ENCODE measurements around the gene CDC14B.

CDC14B gene

GRCh38 chr9:96514800-96515158 lies 104.9 kb downstream of the CDC14B start:
- Histone ChIP-seq H3K79me1 (ENCODE audit: low read length) (no peaks in the 10 kb centered on the region), H3K4me3 (ENCODE audit: low read depth, low read length) (no peak overlapping the region), H4K12ac (ENCODE audit: low read depth, low read length) (no peak overlapping the region), H3K79me2 (ENCODE audit: control insufficient read depth, insufficient read depth, low read length, poor library complexity) (no peaks in the 10 kb centered on the region), H3K4ac (ENCODE audit: low read depth, low read length) (no peak overlapping the region), H3K4me1 (ENCODE audit: control insufficient read depth in 1 of 2, insufficient read depth in 2 of 2, low read length in 2 of 2) (no peaks in the 10 kb centered on the region), H3K36me3 (ENCODE audit: control insufficient read depth in 1 of 2, insufficient read depth in 2 of 2, low read length in 2 of 2) (peaks cover 4 to 6% of the 10 kb centered on the region in 2 experiments), H3K9ac (ENCODE audit: low read length) (no peak overlapping the region), H2BK12ac (ENCODE audit: low read length) (no peak overlapping the region), H3K27ac (ENCODE audit: low read depth, low read length) (no peak overlapping the region), H2AK5ac (ENCODE audit: low read length) (no peak overlapping the region), H3K9me3 (ENCODE audit: insufficient read depth, low read depth, low read length) (no peaks in the 10 kb centered on the region), H2BK120ac (ENCODE audit: insufficient read depth, low read length, poor library complexity) (no peak overlapping the region), H3K27me3 (ENCODE audit: insufficient read depth, low read length) (no peaks in the 10 kb centered on the region), H3K18ac (ENCODE audit: low read length) (no peak overlapping the region), H4K8ac (ENCODE audit: low read depth, low read length) (no peak overlapping the region), H3K4me2 (ENCODE audit: low read length) (no peak overlapping the region), H3K23ac (ENCODE audit: low read length) (no peak overlapping the region), H4K91ac (ENCODE audit: low read depth, low read length) (no peak overlapping the region), H2AFZ (ENCODE audit: insufficient read depth, low read length, poor library complexity) (no peak overlapping the region), H3K14ac (ENCODE audit: low read length) (no peak overlapping the region), H2BK5ac (ENCODE audit: low read depth, low read length, poor library complexity) (no peak overlapping the region)
- DNase-seq, result peak in 1 of 2 donors; percentile 29
- WGBS (ENCODE audit: extremely low coverage, insufficient coverage, insufficient read length), result no CpG with 5 or more reads among the region's 3 CpGs

GRCh38 chr9:96514108-96514799 lies 105.4 kb downstream of the CDC14B start:
- Histone ChIP-seq H3K4me3 (ENCODE audit: low read depth, low read length) (no peak overlapping the region), H2AK5ac (ENCODE audit: low read length) (no peak overlapping the region), H3K36me3 (ENCODE audit: control insufficient read depth in 1 of 2, insufficient read depth in 2 of 2, low read length in 2 of 2) (peaks cover 4 to 6% of the 10 kb centered on the region in 2 experiments), H3K14ac (ENCODE audit: low read length) (no peak overlapping the region), H3K79me2 (ENCODE audit: control insufficient read depth, insufficient read depth, low read length, poor library complexity) (no peaks in the 10 kb centered on the region), H4K91ac (ENCODE audit: low read depth, low read length) (no peak overlapping the region), H3K18ac (ENCODE audit: low read length) (no peak overlapping the region), H3K27me3 (ENCODE audit: insufficient read depth, low read length) (no peaks in the 10 kb centered on the region), H3K4me2 (ENCODE audit: low read length) (no peak overlapping the region), H3K4ac (ENCODE audit: low read depth, low read length) (no peak overlapping the region), H3K4me1 (ENCODE audit: control insufficient read depth in 1 of 2, insufficient read depth in 2 of 2, low read length in 2 of 2) (no peaks in the 10 kb centered on the region), H2BK5ac (ENCODE audit: low read depth, low read length, poor library complexity) (no peak overlapping the region), H3K23ac (ENCODE audit: low read length) (no peak overlapping the region), H3K79me1 (ENCODE audit: low read length) (no peaks in the 10 kb centered on the region), H3K9me3 (ENCODE audit: insufficient read depth, low read depth, low read length) (no peaks in the 10 kb centered on the region), H4K8ac (ENCODE audit: low read depth, low read length) (no peak overlapping the region), H3K9ac (ENCODE audit: low read length) (no peak overlapping the region), H2BK120ac (ENCODE audit: insufficient read depth, low read length, poor library complexity) (no peak overlapping the region), H2AFZ (ENCODE audit: insufficient read depth, low read length, poor library complexity) (no peak overlapping the region), H3K27ac (ENCODE audit: low read depth, low read length) (no peak overlapping the region), H4K12ac (ENCODE audit: low read depth, low read length) (no peak overlapping the region), H2BK12ac (ENCODE audit: low read length) (no peak overlapping the region)
- no CpG with 5 or more reads among the region's 9 CpGs for WGBS (ENCODE audit: extremely low coverage, insufficient coverage, insufficient read length)
- DNase-seq, result peak; percentile 44 to 93

- H3K4me3 ChIP-seq (ENCODE audit: low read depth, low read length), result no peak overlapping the region
- no peaks in the 10 kb centered on the region for H3K9me3 ChIP-seq (ENCODE audit: insufficient read depth, low read depth, low read length)
- H2BK12ac ChIP-seq (ENCODE audit: low read length), result no peak overlapping the region
- H3K4me1 ChIP-seq (ENCODE audit: control insufficient read depth in 1 of 2, insufficient read depth in 2 of 2, low read length in 2 of 2), result no peaks in the 10 kb centered on the region
- H3K9ac ChIP-seq (ENCODE audit: low read length), result no peak overlapping the region
- H4K8ac ChIP-seq (ENCODE audit: low read depth, low read length), result no peak overlapping the region
- H2BK5ac ChIP-seq (ENCODE audit: low read depth, low read length, poor library complexity), result no peak overlapping the region
- WGBS (ENCODE audit: extremely low coverage, insufficient coverage, insufficient read length), result no CpG with 5 or more reads among the region's 5 CpGs
- no peak overlapping the region for H3K4ac ChIP-seq (ENCODE audit: low read depth, low read length)
- H2AFZ ChIP-seq (ENCODE audit: insufficient read depth, low read length, poor library complexity), result no peak overlapping the region
- no peaks in the 10 kb centered on the region for H3K27me3 ChIP-seq (ENCODE audit: insufficient read depth, low read length)
- H4K12ac ChIP-seq (ENCODE audit: low read depth, low read length), result no peak overlapping the region
- no peak overlapping the region for H2AK5ac ChIP-seq (ENCODE audit: low read length)
- no peak overlapping the region for H3K23ac ChIP-seq (ENCODE audit: low read length)
- H3K18ac ChIP-seq (ENCODE audit: low read length), result no peak overlapping the region
- H3K4me2 ChIP-seq (ENCODE audit: low read length), result no peak overlapping the region
- H3K27ac ChIP-seq (ENCODE audit: low read depth, low read length), result no peak overlapping the region
- H3K79me2 ChIP-seq (ENCODE audit: control insufficient read depth, insufficient read depth, low read length, poor library complexity), result no peaks in the 10 kb centered on the region
- H4K91ac ChIP-seq (ENCODE audit: low read depth, low read length), result no peak overlapping the region
- DNase-seq, result peak; percentile 94 to 97
- H2BK120ac ChIP-seq (ENCODE audit: insufficient read depth, low read length, poor library complexity), result no peak overlapping the region
- peaks cover 4 to 6% of the 10 kb centered on the region in 2 experiments for H3K36me3 ChIP-seq (ENCODE audit: control insufficient read depth in 1 of 2, insufficient read depth in 2 of 2, low read length in 2 of 2)
- no peaks in the 10 kb centered on the region for H3K79me1 ChIP-seq (ENCODE audit: low read length)
- H3K14ac ChIP-seq (ENCODE audit: low read length), result no peak overlapping the region
Measured at GRCh38 chr9:96513622-96514021, 106.0 kb downstream of the CDC14B start.

- Histone ChIP-seq H4K91ac (ENCODE audit: low read depth, low read length) (no peak overlapping the region), H2AK5ac (ENCODE audit: low read length) (no peak overlapping the region), H3K4me3 (ENCODE audit: low read depth, low read length) (no peak overlapping the region), H3K4me1 (ENCODE audit: control insufficient read depth in 1 of 2, insufficient read depth in 2 of 2, low read length in 2 of 2) (no peaks in the 10 kb centered on the region), H3K4ac (ENCODE audit: low read depth, low read length) (no peak overlapping the region), H3K79me2 (ENCODE audit: control insufficient read depth, insufficient read depth, low read length, poor library complexity) (no peaks in the 10 kb centered on the region), H3K36me3 (ENCODE audit: control insufficient read depth in 1 of 2, insufficient read depth in 2 of 2, low read length in 2 of 2) (peaks cover 7 to 9% of the 10 kb centered on the region in 2 experiments), H3K18ac (ENCODE audit: low read length) (no peak overlapping the region), H3K9ac (ENCODE audit: low read length) (no peak overlapping the region), H3K9me3 (ENCODE audit: insufficient read depth, low read depth, low read length) (no peaks in the 10 kb centered on the region), H2BK120ac (ENCODE audit: insufficient read depth, low read length, poor library complexity) (no peak overlapping the region), H3K4me2 (ENCODE audit: low read length) (no peak overlapping the region), H2AFZ (ENCODE audit: insufficient read depth, low read length, poor library complexity) (no peak overlapping the region), H3K14ac (ENCODE audit: low read length) (no peak overlapping the region), H3K23ac (ENCODE audit: low read length) (no peak overlapping the region), H3K79me1 (ENCODE audit: low read length) (no peaks in the 10 kb centered on the region), H4K12ac (ENCODE audit: low read depth, low read length) (no peak overlapping the region), H3K27ac (ENCODE audit: low read depth, low read length) (no peak overlapping the region), H4K8ac (ENCODE audit: low read depth, low read length) (no peak overlapping the region), H3K27me3 (ENCODE audit: insufficient read depth, low read length) (no peaks in the 10 kb centered on the region), H2BK12ac (ENCODE audit: low read length) (no peak overlapping the region), H2BK5ac (ENCODE audit: low read depth, low read length, poor library complexity) (no peak overlapping the region)
- DNase-seq, result no peak
- no CpG with 5 or more reads among the region's 3 CpGs for WGBS (ENCODE audit: extremely low coverage, insufficient coverage, insufficient read length)
Measured at GRCh38 chr9:96512240-96512639, 107.4 kb downstream of the CDC14B start.
